GM18909 (cell line): ENCODE measurements around the gene RPN2.
"Not testable (repeated sequence)": the region's sequence is repeated elsewhere in the genome, so short reads cannot be mapped to it uniquely, and the experiment has no call there.

Experiments used
- ATAC-seq: cut with Tn5 transposase; IDR thresholded peaks from one replicate; pipeline ENCODE4 v1.9.1; 2021; ENCODE audit warnings: mild to moderate bottlenecking; ENCODE audit not compliant: unreplicated experiment, poor library complexity

Gene RPN2

DNA sequence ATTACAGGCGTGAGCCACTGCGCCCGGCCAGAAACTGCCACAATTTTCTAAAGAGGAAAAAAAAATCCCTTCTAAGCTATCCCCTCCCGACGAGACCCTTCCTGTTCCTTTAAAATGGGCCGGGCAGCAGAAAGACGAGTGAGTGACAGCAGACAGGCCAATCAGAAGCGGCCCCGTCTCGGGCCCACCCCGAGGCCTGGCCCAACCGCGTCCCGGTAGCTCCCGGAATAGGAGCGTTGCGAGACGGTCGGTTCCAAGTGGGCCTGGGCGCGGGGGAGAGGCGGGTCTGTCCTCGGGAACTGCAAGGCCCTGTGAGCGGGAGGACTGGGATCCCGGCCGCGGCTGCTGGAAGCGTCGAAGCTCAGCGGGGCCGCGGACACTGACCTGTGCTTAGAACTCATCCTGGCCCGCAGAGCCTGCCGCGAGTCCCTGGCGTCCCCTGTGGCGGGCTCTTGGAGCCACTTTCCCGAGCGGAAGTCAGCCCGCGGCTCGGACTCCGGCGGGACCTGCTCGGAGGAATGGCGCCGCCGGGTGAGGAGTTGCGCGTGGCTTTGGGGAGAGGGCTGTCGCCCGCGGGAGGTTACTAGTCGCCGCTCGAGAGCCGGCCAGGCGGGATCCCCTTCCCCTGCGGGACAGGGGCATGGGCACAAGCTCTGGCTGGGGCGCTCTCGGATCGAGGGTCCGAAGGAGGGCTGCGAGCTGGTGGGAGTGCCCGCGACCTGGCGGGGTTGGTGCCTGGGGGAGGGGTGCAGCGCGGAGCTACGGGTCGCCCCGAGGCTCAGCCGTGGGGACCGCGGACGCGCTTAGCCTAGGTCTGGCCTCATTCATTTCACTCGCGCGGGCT lies at the start of gene RPN2, which contains the start of gene MROH8:
Gene RPN2, plus strand, starts transcription at position 492 of the 844 bp plus-strand sequence. Its CDS starts 27 bp downstream, at position 519.
Gene MROH8, minus strand, starts transcription at position 710 of the 844 bp plus-strand sequence.
- ATAC-seq, result peak; percentile 93

DNA sequence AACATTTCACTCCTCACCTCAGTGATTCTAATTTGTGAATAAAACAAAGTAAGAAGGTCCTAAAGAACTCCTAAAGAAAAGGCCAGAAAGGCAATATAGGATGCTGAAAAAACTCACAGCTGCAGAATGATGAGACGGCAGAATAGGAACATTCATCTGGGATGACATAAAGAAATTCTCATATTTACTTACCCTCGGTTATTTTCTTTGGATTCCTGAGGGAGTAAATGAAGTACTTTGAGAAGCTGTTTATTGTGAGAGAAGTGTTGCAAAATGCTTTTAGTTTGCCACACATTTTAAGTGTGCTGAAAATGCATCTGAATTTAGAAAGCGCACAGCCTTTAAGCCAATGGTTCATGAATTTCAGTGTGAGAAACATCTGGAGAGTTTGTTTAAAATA lies 47.6 kb upstream of the RPN2 start:
- ATAC-seq, result no peak

DNA sequence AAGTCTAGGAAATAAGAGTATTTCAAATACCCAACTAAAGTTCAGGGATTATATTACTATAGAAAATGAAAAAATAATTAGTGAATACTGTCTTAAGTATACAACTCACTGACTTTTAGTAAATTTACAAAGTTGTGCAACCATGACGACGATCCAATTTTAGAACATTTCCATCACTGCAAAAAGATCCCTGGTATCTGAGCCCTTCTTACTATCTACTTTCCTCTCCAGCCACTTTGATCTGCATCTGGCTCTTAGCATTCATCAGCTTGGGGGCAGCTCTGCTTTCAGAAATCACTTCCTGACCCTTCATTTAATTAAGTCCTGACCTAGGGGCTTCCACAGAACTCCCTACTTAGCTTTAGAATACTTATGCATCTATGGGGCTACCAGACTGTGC lies 45.2 kb upstream of the RPN2 start:
- ATAC-seq, result no peak

DNA sequence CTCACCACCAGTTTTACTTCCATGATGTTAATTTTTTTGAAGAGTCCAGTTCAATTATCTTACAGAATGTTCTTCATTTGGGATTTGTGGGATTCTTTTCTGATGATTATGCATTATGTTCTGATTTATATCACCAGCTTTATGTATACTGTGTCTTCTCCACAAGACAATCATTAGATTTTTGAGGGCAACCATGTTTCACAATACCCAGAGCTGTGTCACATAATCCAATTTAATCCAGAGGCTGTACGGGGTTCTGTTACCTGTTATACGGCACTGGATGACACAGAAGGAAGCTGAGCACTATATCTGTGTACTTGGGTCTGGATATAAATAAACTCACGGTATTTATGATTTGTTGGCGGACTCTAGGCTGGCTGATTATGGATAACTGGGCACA lies 41.6 kb upstream of the RPN2 start:
- no peak for ATAC-seq

DNA sequence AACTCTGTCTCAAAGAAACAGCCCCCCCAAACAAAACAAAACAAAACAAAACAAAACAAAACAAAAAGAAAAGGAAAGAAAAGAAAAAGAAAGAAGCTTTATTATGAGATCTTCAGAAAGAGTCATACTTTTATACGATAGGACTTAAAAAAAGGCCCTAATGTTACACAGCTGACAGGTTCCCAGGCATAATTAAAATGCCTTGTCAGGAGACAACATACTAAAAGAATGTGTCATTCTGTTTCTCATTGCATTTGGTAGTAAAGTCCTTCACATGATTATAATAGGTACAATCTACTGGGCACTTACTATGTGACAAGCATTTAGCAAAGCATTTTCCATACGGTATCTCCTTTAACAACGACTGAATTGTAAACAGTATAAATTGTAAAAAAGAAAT lies 36.4 kb upstream of the RPN2 start:
- ATAC-seq, result no peak

DNA sequence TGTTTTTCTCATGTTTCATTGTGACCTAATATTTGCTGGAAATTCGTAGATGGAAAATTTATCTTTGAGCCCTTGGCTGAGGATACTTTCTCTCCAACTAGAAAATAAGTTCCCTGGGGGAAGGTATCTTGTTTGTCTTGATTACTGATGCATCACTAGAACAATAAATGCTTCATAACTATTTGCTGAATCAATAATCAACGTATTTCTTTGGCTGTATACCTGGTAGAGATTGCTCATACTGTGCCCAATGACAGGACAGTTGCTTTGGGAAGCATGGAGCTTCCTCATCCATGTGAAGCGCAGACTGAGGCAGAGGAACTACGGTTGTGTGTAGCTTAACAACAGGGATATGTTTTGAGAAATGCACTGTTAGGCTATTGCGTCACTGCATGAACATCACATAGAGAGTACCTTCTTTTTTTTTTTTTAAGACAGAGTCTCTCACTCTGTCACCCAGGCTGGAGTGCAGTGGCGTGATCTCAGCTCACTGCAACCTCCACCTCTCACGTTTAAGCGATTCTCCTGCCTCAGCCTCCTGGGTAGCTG lies 34.2 kb upstream of the RPN2 start:
- no peak for ATAC-seq

DNA sequence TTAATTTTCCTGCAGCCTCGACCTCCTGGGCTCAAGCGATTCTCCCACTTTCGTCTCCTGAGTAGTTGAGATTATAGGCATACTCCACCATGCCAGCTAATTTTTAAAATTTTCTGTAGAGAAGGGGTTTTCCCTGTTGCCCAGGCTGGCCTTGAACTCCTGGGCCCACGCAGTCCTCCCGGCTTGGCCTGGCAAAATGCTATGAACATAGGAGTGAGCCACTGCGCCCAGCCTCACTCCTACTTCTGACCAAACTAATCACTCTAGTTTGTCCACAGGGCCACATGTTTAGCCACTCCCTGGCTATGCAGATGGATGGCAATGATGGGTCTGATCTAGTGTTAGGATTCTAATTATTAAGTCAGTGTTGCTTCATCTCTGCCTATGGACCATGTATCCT lies 31.9 kb upstream of the RPN2 start:
- no peak for ATAC-seq

DNA sequence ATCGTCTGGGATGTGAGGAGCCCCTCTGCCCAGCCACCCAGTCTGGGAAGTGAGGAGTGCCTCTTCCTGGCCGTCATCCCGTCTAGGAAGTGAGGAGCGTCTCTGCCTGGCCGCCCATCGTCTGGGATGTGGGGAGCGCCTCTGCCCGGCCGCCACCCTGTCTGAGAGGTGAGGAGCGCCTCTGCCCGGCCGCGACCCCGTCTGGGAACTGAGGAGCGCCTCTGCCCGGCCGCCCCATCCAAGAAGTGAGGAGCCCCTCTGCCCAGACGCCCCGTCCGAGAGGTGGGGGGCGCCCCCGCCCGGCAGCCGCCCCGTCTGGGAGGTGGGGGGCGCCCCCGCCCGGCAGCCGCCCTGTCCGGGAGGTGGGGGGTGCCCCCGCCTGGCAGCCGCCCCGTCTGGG lies 28.3 kb upstream of the RPN2 start:
- not testable (repeated sequence) for ATAC-seq

DNA sequence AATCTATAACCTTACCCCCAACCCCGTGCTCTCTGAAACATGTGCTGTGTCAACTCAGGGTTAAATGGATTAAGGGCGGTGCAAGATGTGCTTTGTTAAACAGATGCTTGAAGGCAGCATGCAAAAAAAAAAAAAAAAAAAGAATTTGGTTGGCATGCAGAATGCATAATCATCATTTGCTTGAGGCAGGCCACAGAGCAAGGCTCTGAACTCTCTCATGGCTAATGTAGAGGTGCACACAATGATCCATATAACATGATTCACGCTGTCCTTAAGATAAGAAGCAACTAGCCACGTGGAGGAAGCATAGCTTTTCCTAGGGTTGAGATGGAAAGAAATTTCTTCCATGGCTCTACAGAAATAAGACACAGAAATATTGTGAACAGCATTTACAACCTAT lies 27.6 kb upstream of the RPN2 start:
- no peak for ATAC-seq

DNA sequence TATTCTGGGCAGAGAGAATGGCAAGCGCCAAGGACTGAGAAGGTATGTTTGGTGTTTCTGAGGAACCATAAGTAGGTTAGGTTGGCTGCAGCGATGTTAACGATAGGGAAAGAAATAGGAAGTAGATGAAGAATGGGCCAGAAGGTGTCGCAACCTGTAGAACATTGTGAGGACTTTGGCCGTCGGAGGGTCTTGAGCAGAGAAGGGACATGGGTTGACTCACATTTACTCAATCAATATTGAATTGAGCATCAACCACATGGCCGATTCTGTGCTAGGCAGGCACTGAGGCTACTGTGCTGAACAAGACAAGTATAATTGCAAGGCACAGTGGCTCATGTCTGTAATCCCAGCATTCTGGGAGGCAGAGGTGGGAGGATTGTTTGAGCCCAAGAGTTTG lies 26.8 kb upstream of the RPN2 start:
- no peak for ATAC-seq

DNA sequence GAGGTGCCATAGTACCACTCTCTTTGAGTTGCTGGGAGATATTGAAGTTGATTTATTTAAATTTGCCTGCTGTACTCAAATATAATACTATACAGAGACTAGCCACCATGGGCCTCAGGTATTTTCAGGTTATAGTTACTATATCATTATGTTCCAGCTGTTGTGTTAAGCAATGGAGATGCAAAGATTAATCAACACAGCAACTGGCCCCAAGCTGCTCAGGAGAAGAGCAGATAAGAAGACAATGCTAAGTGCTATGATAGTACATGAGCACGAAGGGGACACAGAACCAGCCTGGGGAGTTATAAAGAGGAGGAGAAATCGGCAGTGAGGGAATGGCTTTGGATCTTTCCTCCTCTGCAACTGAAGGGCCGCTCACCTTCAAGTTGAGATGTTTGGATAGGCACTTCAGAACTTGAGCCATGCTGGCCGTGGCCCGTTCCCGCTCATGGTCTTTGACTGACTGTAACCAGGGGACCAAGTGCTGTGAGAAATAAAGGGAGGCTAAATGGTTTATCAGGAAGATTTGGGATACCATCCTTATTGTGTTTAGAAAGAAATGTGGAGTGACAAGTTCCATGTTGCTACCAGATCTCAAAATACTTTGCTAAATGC lies 24.3 kb upstream of the RPN2 start:
- no peak for ATAC-seq

DNA sequence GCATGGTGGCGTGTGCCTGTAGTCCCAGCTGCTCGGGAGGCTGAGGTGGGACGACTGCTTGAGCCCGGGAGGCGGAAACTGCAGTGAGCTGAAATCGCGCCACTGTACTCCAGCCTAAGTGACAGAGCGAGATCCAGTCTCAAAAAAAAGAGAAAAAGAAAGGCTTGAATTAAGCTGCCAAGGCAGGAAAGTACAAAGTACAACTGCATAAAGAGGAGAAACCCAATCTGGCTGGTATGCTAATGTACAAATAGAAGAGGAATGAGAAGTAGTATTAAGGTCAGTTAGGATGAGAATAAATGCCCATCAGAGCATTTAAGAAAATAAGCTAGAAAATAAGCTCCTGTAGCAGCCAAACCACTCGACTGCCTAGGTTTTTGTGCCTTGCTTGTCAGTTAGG lies 23.1 kb upstream of the RPN2 start:
- ATAC-seq, result no peak

DNA sequence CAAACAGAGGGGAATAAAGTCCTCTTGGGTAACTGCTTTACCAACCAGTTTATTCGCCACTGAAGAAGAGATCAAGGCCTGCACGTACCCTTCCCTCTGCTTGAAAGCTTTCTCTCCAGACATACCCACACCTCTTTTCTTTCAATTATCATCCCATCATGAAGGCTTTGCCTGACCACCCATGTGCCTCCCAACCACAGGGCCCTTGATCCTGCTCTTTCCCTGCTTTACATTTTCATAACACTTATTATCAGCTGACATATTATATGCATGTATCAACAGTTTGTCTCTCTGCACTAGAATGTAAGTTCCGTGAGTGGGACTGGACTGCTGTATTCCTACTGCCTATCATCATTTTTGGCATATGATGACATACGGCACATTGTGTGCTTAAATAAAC lies 20.9 kb upstream of the RPN2 start:
- ATAC-seq, result no peak

DNA sequence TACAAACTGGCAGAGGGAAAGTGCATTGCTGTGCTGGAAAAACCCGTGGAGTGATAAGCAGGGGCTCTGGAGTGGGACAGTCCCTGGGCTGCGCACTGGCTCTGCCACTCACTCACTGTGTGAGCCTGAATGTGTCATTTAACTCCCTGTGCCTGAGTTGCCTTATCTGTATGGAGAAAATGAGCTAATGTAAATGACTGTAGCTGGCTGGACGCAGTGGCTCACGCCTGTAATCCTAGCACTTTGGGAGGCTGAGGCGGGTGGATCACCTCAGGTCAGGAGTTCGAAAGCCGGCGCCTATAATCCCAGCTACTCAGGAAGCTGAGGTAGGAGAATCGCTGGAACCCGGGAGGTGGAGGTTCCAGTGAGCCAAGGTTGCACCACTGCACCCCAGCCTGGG lies 18.4 kb upstream of the RPN2 start:
- no peak for ATAC-seq

DNA sequence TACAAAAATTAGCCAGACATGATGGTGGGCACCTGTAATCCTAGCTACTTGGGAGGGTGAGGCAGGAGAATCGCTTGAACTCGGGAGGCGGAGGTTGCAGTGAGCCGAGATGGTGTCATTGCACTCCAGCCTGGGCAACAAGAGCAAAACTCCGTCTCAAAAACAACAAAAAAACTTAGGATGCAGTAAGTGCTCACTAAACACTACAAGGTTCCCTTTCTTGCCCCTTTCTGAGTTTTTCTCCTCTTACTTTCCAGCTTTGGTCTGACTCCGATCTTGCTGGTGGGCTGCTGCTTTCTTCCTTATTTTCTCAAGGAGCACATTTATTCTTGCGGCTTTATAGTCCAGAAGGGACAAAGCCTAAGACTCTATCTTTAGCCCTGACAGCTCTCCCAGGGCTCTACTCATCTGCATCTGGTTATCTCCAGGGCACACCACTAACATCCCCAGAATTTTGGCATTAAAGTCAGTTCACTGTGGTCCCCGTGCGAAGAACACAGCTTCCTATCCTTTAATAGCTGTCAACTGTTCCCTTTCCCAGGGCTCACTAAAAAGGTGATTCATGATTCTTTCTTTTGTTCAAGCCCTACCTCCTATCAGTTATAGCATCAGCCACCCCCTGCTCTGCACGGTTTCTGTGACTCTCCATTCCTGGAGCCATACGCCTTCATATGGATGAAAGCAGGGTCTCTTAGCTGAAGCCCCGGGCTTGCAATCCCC lies 17.1 kb upstream of the RPN2 start:
- ATAC-seq, result no peak

DNA sequence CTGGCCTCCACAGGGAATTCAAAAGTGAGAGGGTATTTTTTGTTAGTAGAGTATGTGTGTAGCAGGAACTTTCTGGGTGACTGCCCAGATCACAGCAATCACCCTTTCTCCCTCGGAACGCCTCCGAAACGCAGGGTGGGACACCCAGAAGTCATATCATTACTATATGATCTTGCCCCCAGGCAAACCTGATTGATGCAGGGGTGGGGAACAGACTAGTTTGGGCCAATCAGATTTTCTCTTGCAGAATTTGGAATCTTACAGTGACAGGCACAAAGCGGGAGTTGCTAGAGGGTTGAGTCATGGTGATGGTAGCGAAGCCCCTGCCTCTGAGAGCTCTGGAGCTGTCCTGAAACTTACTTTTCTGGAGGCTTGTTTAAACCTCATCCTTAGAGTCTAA lies 16.5 kb upstream of the RPN2 start:
- ATAC-seq, result no peak

DNA sequence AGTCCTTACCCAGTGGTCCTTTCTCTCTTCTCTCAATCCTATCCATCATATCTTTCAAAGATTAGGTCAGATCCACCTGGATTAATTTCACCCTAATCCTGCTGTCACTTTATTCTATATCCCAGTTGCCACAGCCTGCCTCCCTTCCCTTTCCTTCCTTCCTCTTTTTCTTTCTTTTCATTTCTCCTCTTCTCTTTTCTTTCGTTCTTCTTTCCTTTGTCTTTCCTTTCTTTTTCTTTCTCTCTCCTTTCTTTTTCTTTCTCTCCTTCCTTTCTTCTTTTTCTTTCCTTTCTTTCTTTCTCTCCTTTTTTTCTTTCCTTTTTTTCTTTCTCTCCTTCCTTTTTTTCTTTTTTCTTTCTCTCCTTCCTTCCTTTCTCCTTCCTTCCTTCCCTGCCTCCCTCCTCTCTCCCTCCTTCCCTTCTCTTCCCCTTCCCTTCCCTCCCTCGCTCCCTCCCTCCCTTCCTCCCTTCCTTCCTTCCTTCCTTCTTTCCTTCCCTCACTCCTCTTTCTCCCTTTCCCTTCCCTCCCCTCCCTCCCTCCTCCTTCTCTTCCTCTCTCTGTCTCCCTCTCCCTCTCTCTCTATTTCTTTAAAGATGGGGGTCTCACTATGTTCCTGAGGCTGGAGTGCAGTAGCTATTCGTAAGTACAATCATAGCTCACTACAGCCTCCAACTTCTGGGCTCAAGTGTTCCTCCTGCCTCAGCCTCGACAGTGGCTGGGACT lies 15.1 kb upstream of the RPN2 start:
- ATAC-seq, result no peak

DNA sequence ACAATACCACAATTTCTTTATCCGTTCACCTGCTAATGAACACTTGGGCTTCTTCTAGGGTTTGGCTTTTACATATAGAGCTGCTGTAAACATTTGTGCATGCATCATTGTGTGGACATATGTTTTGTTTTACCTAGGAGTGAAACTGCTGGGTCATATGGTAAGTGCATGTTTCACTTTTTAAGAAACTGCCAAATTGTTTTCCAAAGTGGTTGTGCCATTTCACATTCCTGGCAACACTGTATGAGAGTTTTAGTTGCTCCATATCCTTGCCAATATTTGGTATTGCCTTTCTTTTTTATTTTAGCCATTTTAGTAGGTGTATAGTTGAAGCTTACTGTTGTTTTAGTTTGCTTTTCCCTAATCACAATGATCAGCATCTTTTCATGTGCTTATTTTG lies 14.1 kb upstream of the RPN2 start:
- ATAC-seq, result no peak

DNA sequence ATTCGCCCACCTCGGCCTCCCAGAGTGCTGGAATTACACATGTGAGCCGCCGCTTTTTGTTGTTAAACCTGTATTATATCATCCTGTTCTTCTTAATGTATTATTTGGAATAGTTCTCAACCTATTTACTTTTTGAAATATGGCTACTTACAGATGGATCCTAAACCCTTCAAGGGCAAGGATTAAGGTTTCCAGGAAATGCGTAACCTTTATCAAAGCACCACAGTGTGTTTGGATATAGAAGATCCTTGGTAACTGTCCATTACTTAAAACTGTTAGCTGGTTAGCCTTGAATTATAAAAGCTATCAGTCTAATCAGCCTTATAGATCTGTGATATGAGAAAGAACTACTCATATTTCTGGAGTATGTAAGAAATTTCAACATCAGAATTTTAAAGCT lies 12.3 kb upstream of the RPN2 start:
- ATAC-seq, result no peak

DNA sequence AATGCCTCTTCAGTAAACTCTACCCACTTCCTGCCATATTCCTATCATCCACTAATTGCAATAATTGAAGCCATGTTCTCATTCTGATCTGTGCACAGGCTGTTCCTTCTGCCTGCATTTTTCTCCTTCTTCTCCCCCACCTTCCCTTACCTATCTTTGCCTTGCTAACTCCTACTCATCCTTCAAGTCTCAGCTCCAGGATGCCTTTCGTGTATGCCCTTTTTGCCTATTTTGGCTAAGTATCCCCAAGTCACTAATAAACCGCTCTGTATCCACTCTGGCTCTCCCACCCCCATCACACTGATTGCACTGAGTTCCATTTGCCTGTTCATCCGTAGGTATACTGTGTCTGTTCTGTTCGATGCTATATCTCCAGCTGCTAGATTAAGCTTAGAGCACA lies 6.3 kb upstream of the RPN2 start:
- ATAC-seq, result no peak
